KMS-11 (cell line): Measurements from ENCODE around the gene ZNF526.

Experiments
- H2AFZ ChIP-seq: fragments of 200-600 bp; sonication (generic); 2 replicates; pipeline ENCODE4 v1.6.1; 2016; ENCODE audit warnings: antibody characterized with exemption, mixed run types, low read depth
- H3K27ac ChIP-seq: fragments of 200-600 bp; sonication (generic); 2 replicates; pipeline ENCODE4 v1.6.1; 2016; ENCODE audit warnings: mild to moderate bottlenecking, mixed run types
- H3K27me3 ChIP-seq: fragments of 200-600 bp; sonication (generic); 2 replicates; pipeline ENCODE4 v1.6.1; 2017; ENCODE audit warnings: mild to moderate bottlenecking, low read depth, mixed run types, moderate library complexity; ENCODE audit not compliant: insufficient read depth
- H3K36me3 ChIP-seq: fragments of 200-600 bp; sonication (generic); 2 replicates; pipeline ENCODE4 v1.6.1; 2017; ENCODE audit warnings: mild to moderate bottlenecking, mixed run types; ENCODE audit not compliant: insufficient read depth
- H3K4me1 ChIP-seq: fragments of 200-600 bp; sonication (generic); 2 replicates; pipeline ENCODE4 v1.6.1; 2016; ENCODE audit warnings: mild to moderate bottlenecking, low read depth, mixed run types; ENCODE audit not compliant: poor library complexity, severe bottlenecking
- H3K4me2 ChIP-seq: fragments of 200-600 bp; sonication (generic); 2 replicates; pipeline ENCODE4 v1.7.0; 2016; ENCODE audit warnings: mild to moderate bottlenecking, mixed run types
- H3K4me3 ChIP-seq: fragments of 200-600 bp; sonication (generic); IDR thresholded peaks from 2 replicates; pipeline ENCODE4 v1.6.1; 2017; ENCODE audit warnings: low read depth, low read length, mixed read lengths; ENCODE audit not compliant: insufficient read depth
- H3K79me2 ChIP-seq: fragments of 200-600 bp; sonication (generic); 2 replicates; pipeline ENCODE4 v1.6.1; 2016; ENCODE audit warnings: low read depth, mixed run types; ENCODE audit not compliant: insufficient read depth
- H3K9ac ChIP-seq: fragments of 200-600 bp; sonication (generic); 2 replicates; pipeline ENCODE4 v1.6.1; 2016; ENCODE audit warnings: mild to moderate bottlenecking, mixed run types
- H4K20me1 ChIP-seq: fragments of 200-600 bp; sonication (generic); 2 replicates; pipeline ENCODE4 v1.6.1; 2016; ENCODE audit warnings: mild to moderate bottlenecking, mixed run types; ENCODE audit not compliant: insufficient read depth
- TF ChIP-seq, protein P1 (sequence below): fragments of 200-600 bp; sonication (generic); conservative IDR thresholded peaks from 2 replicates; pipeline ENCODE4 v1.6.1; 2017; ENCODE audit warnings: low read depth, mild to moderate bottlenecking, antibody characterized with exemption, low read length, moderate library complexity, mixed read lengths

Gene ZNF526

DNA sequence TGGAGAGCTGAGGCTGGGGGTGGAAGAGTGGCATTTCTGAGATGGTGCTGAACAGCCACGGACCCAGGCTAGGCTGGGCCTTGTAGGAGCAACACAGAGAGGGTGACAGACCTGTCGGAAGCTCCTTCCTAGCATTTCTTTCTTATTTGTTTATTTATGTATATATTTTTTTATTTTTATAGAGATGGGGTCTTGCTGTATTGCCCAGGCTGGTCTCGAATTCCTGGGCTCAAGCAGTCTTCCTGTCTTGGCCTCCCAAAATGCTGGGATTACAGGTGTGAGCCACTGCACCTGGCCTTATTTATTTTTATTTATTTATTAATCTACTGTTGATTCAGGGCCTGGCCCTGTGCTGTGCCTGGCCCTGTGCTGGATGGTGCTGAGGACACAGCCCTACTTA lies 55.4 kb downstream of the ZNF526 start:
- Histone ChIP-seq H3K4me2 (no peak overlapping the region), H3K36me3 (no peaks in the 10 kb centered on the region), H3K79me2 (peaks cover 18% of the 10 kb centered on the region; the same call in 1 of the 2 replicates), H3K4me3 (no peak overlapping the region), H3K27me3 (no peaks in the 10 kb centered on the region), H3K9ac (no peak overlapping the region), H3K4me1 (peaks cover 36% of the 10 kb centered on the region), H3K27ac (no peak overlapping the region), H4K20me1 (no peaks in the 10 kb centered on the region), H2AFZ (no peak overlapping the region)
- TF ChIP-seq, protein P1, sequence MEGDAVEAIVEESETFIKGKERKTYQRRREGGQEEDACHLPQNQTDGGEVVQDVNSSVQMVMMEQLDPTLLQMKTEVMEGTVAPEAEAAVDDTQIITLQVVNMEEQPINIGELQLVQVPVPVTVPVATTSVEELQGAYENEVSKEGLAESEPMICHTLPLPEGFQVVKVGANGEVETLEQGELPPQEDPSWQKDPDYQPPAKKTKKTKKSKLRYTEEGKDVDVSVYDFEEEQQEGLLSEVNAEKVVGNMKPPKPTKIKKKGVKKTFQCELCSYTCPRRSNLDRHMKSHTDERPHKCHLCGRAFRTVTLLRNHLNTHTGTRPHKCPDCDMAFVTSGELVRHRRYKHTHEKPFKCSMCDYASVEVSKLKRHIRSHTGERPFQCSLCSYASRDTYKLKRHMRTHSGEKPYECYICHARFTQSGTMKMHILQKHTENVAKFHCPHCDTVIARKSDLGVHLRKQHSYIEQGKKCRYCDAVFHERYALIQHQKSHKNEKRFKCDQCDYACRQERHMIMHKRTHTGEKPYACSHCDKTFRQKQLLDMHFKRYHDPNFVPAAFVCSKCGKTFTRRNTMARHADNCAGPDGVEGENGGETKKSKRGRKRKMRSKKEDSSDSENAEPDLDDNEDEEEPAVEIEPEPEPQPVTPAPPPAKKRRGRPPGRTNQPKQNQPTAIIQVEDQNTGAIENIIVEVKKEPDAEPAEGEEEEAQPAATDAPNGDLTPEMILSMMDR: no peak

DNA sequence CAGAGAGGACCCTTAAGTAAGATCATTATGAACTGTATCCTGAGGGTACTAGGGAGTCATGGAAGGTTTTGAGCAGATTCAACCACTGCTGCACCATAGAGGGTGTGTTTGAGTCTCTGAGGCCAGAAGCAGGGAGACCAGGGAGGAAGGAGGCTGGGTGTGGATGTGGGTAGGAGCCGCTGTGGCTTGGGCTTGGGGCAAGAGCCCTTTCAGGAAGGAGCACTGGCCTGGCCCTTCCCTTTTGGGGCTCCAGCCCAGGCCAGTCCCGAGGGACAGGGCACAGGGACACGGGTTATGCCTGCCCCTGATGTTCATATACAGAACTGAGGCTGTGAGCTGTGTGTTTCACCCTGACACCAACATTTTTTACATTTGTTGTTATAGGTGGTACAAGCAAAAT lies 56.2 kb downstream of the ZNF526 start:
- Histone ChIP-seq H3K4me3 (no peak overlapping the region), H3K4me1 (peaks cover 34% of the 10 kb centered on the region), H3K79me2 (peaks cover 13% of the 10 kb centered on the region; the same call in 1 of the 2 replicates), H4K20me1 (no peaks in the 10 kb centered on the region), H3K36me3 (no peaks in the 10 kb centered on the region), H3K9ac (no peak overlapping the region), H3K27ac (no peak overlapping the region), H2AFZ (no peak overlapping the region), H3K27me3 (no peaks in the 10 kb centered on the region), H3K4me2 (no peak overlapping the region)
- TF ChIP-seq, protein P1: no peak

DNA sequence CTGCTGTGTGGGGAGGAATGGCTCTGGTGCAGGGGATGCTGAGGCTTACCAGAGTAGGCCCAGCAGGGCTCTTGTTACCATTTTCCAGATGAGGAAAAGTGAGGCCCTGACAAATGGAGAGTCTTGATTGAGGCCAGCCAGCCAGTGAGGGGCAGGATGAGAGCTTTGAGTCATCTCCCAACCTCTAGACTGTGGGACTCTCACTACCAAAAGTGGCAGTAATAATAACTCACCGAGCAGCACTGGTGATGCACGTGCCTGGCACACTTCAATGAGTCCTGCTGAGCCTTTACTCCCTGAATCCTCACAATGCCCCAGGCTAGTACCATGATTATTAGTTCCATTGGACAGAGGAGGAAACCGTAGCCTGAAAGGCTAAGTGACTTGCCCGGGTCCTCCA lies 56.7 kb downstream of the ZNF526 start:
- H3K27me3 ChIP-seq: no peaks in the 10 kb centered on the region
- H3K9ac ChIP-seq: no peak overlapping the region
- no peak overlapping the region for H2AFZ ChIP-seq
- TF ChIP-seq, protein P1: no peak
- H4K20me1 ChIP-seq: no peaks in the 10 kb centered on the region
- H3K4me2 ChIP-seq: no peak overlapping the region
- no peaks in the 10 kb centered on the region for H3K36me3 ChIP-seq
- H3K4me3 ChIP-seq: no peak overlapping the region
- H3K27ac ChIP-seq: no peak overlapping the region
- H3K4me1 ChIP-seq: peaks cover 36% of the 10 kb centered on the region
- H3K79me2 ChIP-seq: peaks cover 8% of the 10 kb centered on the region; the same call in 1 of the 2 replicates
